HepG2 (cell line): ENCODE measurements around the gene NXT1. TPM values are rescaled to one million over a fixed set of nuclear protein-coding genes. Genes with fewer than 3 reads are reported as not detected.

Experiments
- ARID5B ChIP-seq: IDR thresholded peaks from 2 replicates; pipeline ENCODE4 v1.4.0; 2020; ENCODE audit warnings: mild to moderate bottlenecking, missing genetic modification reagents
- HBP1 ChIP-seq: IDR thresholded peaks from 2 replicates; pipeline ENCODE4 v1.6.1; 2016; ENCODE audit warnings: low read depth, control low read depth
- HIVEP1 ChIP-seq: sonication (generic); formaldehyde crosslinking; IDR thresholded peaks from 2 replicates; pipeline ENCODE4 v1.4.0; 2020; ENCODE audit warnings: mild to moderate bottlenecking, missing genetic modification reagents
- HNRNPLL ChIP-seq: fragments of 200-400 bp; formaldehyde crosslinking; IDR thresholded peaks from 2 replicates; pipeline ENCODE4 v1.6.1; 2017; ENCODE audit warnings: mild to moderate bottlenecking, low read depth, low read length; ENCODE audit not compliant: poor library complexity, severe bottlenecking
- IKZF1 ChIP-seq: fragments of 450-650 bp; IDR thresholded peaks from 2 replicates; pipeline ENCODE4 v1.7.1; 2016
- KLF12 ChIP-seq: sonication (generic); formaldehyde crosslinking; IDR thresholded peaks from 2 replicates; pipeline ENCODE4 v1.4.0; 2020; ENCODE audit warnings: missing genetic modification reagents, borderline replicate concordance
- RFX5 ChIP-seq: IDR thresholded peaks from 2 replicates; pipeline ENCODE4 v1.6.1; 2011; ENCODE audit warnings: low read depth, low read length, improper control_type of control experiment
- STAG1 ChIP-seq: sonication (generic); formaldehyde crosslinking; IDR thresholded peaks from 2 replicates; pipeline ENCODE4 v1.4.0; 2020; ENCODE audit warnings: missing genetic modification reagents
- STAT6 ChIP-seq: sonication (generic); formaldehyde crosslinking; IDR thresholded peaks from 2 replicates; pipeline ENCODE4 v1.4.0; 2020; ENCODE audit warnings: missing genetic modification reagents, mild to moderate bottlenecking, borderline replicate concordance
- TBP ChIP-seq: sonication (generic); formaldehyde crosslinking; IDR thresholded peaks from 2 replicates; pipeline ENCODE4 v1.5.0; 2020; ENCODE audit warnings: missing genetic modification reagents
- ZBTB44 ChIP-seq: sonication (generic); formaldehyde crosslinking; IDR thresholded peaks from 2 replicates; pipeline ENCODE4 v1.4.0; 2020; ENCODE audit warnings: missing genetic modification reagents
- ZC3H4 ChIP-seq: sonication (generic); formaldehyde crosslinking; IDR thresholded peaks from 2 replicates; pipeline ENCODE4 v1.4.0; 2020; ENCODE audit warnings: missing genetic modification reagents, borderline replicate concordance
- ZNF737 ChIP-seq: sonication (generic); formaldehyde crosslinking; IDR thresholded peaks from 2 replicates; pipeline ENCODE4 v1.5.0; 2020; ENCODE audit warnings: missing genetic modification reagents, mild to moderate bottlenecking, borderline replicate concordance
- ZNF777 ChIP-seq: sonication (generic); formaldehyde crosslinking; IDR thresholded peaks from 2 replicates; pipeline ENCODE4 v1.4.0; 2020; ENCODE audit warnings: missing genetic modification reagents
- ZUFSP ChIP-seq: sonication (generic); formaldehyde crosslinking; IDR thresholded peaks from 2 replicates; pipeline ENCODE4 v1.9.0; 2021; ENCODE audit warnings: missing genetic modification reagents, mild to moderate bottlenecking, borderline replicate concordance
- polyA plus RNA-seq, 8 experiments: library from polyadenylated mRNA; depleted of rRNA in 3 of 8; stranded (reverse) in 7 of 8; unstranded in 1 of 8; fragments of >200 nt; fragmentation: Illumina TruSeq in 4 of 8; extraction: Trizol in 4 of 8; gene quantifications; 2 replicates each; pipeline versions ENCODE4 v1.2.1 to v1.2.3, GENCODE V29; 2011 to 2016; ENCODE audit warnings: low read depth in 4 of 8, missing spikeins in 1 of 8, mixed read lengths in 1 of 8; ENCODE audit not compliant: insufficient read depth in 1 of 8
- total RNA-seq, 5 experiments: library from RNA; depleted of rRNA; stranded (reverse); fragments of >200 nt; fragmentation: Illumina TruSeq; extraction: Trizol; gene quantifications; 2 replicates each; pipeline ENCODE4 v1.2.3, GENCODE V29; 2016; ENCODE audit warnings: low read depth in 1 of 5

NXT1 gene
- total and polyA plus RNA-seq, 2 of the 13 experiments (the other 11 are each of a cell fraction or from before 2014, with no cell fraction given) = 35.6 to 65.9 TPM

- TF ChIP-seq ZBTB44 (CRISPR knock-in tag) = no peak; the same call in 1 of the 2 replicates
- no peak; the same call in 1 of the 2 replicates for TF ChIP-seq ARID5B
- peak; percentile 77; the same call in 1 of the 2 replicates for TF ChIP-seq ZC3H4 (CRISPR knock-in tag)
- TF ChIP-seq IKZF1 = no peak
- TF ChIP-seq ZUFSP (CRISPR knock-in tag) = no peak
- TF ChIP-seq ZNF777 (CRISPR knock-in tag) = peak; percentile 88
- TF ChIP-seq ZNF737 (CRISPR knock-in tag) = 0 out of 2 replicates have a peak, but pooled peaks have one; percentile 67
- TF ChIP-seq HIVEP1 (CRISPR knock-in tag) = peak; percentile 81
- no peak for TF ChIP-seq STAT6
- peak; percentile 3 for TF ChIP-seq HNRNPLL
- TF ChIP-seq RFX5 = no peak
- TF ChIP-seq TBP (CRISPR knock-in tag) = 0 out of 2 replicates have a peak, but pooled peaks have one; percentile 6
- TF ChIP-seq KLF12 (CRISPR knock-in tag) = no peak
- TF ChIP-seq HBP1 (CRISPR knock-in tag) = peak; percentile 65; the same call in 1 of the 2 replicates
- TF ChIP-seq STAG1 (CRISPR knock-in tag) = no peak; the same call in 1 of the 2 replicates
These were observed 580 bp downstream of the NXT1 start (continued) for GRCh38 chr20:23350904-23351838.
